Astrocyte (in vitro differentiated cells and primary cell): ENCODE results near the gene PKM. TPM values are rescaled to one million over a fixed set of nuclear protein-coding genes. Genes with fewer than 3 reads are reported as not detected.

Experiments used
- DNase-seq: peaks from one replicate; pipeline ENCODE4 v3.0.0-alpha.2; 2010; ENCODE audit warnings: low read depth
- FAIRE-seq: peaks from 2 replicates; lab custom pipeline; 2011; peaks lifted over from hg19 to GRCh38; lab: Jason Lieb, UNC
- H2AFZ ChIP-seq: 2 replicates; pipeline ENCODE4 v1.6.0; 2012; ENCODE audit warnings: low read depth, low read length, inconsistent platforms
- H3K27ac ChIP-seq: 2 replicates; pipeline ENCODE4 v1.5.1; 2011; ENCODE audit warnings: low read depth, low read length, inconsistent platforms
- H3K27me3 ChIP-seq: 2 replicates; pipeline ENCODE4 v1.6.0; 2011; ENCODE audit warnings: low read length, inconsistent platforms; ENCODE audit not compliant: insufficient read depth
- H3K36me3 ChIP-seq: 2 replicates; pipeline ENCODE4 v1.5.1; 2011; ENCODE audit warnings: low read length, inconsistent platforms; ENCODE audit not compliant: insufficient read depth
- H3K4me1 ChIP-seq: 2 replicates; pipeline ENCODE4 v1.5.1; 2011; ENCODE audit warnings: low read length, inconsistent platforms; ENCODE audit not compliant: insufficient read depth
- H3K4me2 ChIP-seq: 2 replicates; pipeline ENCODE4 v1.6.0; 2012; ENCODE audit warnings: low read length, inconsistent platforms
- H3K4me3 ChIP-seq: 2 replicates; pipeline ENCODE4 v1.5.1; 2011; ENCODE audit warnings: low read depth, mild to moderate bottlenecking, low read length, inconsistent platforms; ENCODE audit not compliant: insufficient read depth
- H3K79me2 ChIP-seq: 2 replicates; pipeline ENCODE4 v1.6.0; 2012; ENCODE audit warnings: mild to moderate bottlenecking, low read length, inconsistent platforms; ENCODE audit not compliant: insufficient read depth
- H3K9ac ChIP-seq: 2 replicates; pipeline ENCODE4 v1.6.0; 2012; ENCODE audit warnings: mild to moderate bottlenecking, low read length, inconsistent platforms
- H3K9me3 ChIP-seq: 2 replicates; pipeline ENCODE4 v1.5.1; 2012; ENCODE audit warnings: low read depth, mild to moderate bottlenecking, low read length, inconsistent platforms; ENCODE audit not compliant: insufficient read depth
- H4K20me1 ChIP-seq: 2 replicates; pipeline ENCODE4 v1.6.0; 2012; ENCODE audit warnings: low read length, inconsistent platforms; ENCODE audit not compliant: insufficient read depth
- H3K27ac Mint-ChIP-seq: one replicate; pipeline ENCODE4 v1.8.0; 2021; ENCODE audit warnings: mild to moderate bottlenecking, mixed read lengths; ENCODE audit not compliant: unreplicated experiment
- H3K27me3 Mint-ChIP-seq: one replicate; pipeline ENCODE4 v1.8.0; 2021; ENCODE audit warnings: low read depth, mixed read lengths; ENCODE audit not compliant: unreplicated experiment
- H3K36me3 Mint-ChIP-seq: one replicate; pipeline ENCODE4 v1.8.0; 2021; ENCODE audit warnings: low read depth, mixed read lengths; ENCODE audit not compliant: unreplicated experiment
- H3K4me1 Mint-ChIP-seq: one replicate; pipeline ENCODE4 v1.8.0; 2021; ENCODE audit warnings: low read depth, mixed read lengths; ENCODE audit not compliant: unreplicated experiment
- H3K4me3 Mint-ChIP-seq: one replicate; pipeline ENCODE4 v1.8.0; 2021; ENCODE audit warnings: mild to moderate bottlenecking, moderate library complexity, mixed read lengths; ENCODE audit not compliant: unreplicated experiment
- H3K9me3 Mint-ChIP-seq: one replicate; pipeline ENCODE4 v1.8.0; 2021; ENCODE audit warnings: mild to moderate bottlenecking, mixed read lengths; ENCODE audit not compliant: unreplicated experiment
- CTCF ChIP-seq: IDR thresholded peaks from 2 replicates; pipeline ENCODE4 v1.5.1; 2011; ENCODE audit warnings: low read depth, mild to moderate bottlenecking, inconsistent platforms, low read length, moderate library complexity; ENCODE audit not compliant: insufficient read depth
- EZH2 ChIP-seq: IDR thresholded peaks from 2 replicates; pipeline ENCODE4 v1.6.1; 2012; ENCODE audit warnings: mild to moderate bottlenecking, low read length, inconsistent platforms; ENCODE audit not compliant: insufficient read depth
- total RNA-seq: library from RNA; stranded (reverse); gene quantifications from 2 replicates; pipeline ENCODE4 v1.2.1, GENCODE V29; 2021

The PKM gene
- total RNA-seq, 1 donor from 2014 or later: 2,288 TPM

DNA sequence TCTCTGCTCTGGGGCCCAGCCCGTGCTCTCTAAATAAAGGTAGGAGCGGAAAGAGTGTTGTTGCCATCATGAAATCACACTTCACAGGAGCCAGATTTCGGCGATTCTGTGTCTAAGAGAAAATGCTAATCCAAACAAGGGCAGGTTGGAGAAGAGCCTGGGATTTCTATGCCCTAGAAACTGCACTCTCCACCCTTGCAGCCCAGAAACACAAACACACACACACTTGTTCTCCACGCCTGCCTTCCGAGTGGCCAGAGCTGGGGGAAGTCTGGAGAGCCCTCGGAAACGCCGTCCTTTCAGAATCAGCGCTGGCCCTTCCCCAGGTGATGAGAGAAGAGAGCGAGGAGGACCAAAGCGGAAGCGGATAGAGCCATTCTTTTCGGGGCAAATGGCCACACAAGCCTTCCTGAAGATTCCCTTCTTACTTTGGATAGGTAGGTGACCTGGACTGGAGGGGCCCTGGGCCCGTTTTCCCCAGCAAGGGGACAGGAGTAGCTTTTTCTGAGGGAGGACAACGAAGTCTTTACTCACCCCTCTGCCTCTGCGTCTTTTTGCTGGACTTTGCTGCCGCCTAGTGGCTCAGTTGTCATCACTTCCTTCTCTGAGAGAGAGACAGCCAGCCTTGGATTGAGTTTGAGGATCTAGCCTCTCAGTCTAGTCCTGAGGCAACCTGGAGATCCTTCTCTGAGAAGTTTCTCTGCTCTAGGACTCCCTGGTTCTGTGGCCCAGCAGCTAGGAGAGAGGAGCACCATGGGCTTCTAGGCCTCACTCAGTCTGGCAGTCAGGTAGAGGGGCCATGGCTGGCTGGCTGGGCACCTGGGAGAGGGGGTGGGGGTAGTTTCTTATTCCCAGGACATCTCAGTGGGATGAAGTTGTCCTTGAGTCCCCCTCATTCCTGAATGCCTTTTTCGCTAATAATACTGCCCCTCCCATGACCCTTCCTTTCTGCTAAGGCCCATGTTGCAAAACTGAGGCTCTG, 75.1 kb downstream of the PKM start:
- no peak overlapping the region for H3K27ac Mint-ChIP-seq
- peak overlapping the region; percentile 71 for H3K9ac ChIP-seq
- DNase-seq (peak; percentile 52), FAIRE-seq (peak; percentile 93)
- H3K9me3 ChIP-seq: no peaks in the 10 kb centered on the region
- H3K36me3 ChIP-seq: no peaks in the 10 kb centered on the region
- peaks cover 7% of the 10 kb centered on the region for H3K27me3 Mint-ChIP-seq
- H3K4me3 ChIP-seq: peak overlapping the region; percentile 57
- no peaks in the 10 kb centered on the region for H3K9me3 Mint-ChIP-seq
- H3K4me3 Mint-ChIP-seq: no peak overlapping the region
- no peaks in the 10 kb centered on the region for H4K20me1 ChIP-seq
- peaks cover 5% of the 10 kb centered on the region for H3K4me1 Mint-ChIP-seq
- H3K79me2 ChIP-seq: no peaks in the 10 kb centered on the region
- peaks cover 11% of the 10 kb centered on the region for H3K4me1 ChIP-seq
- H3K36me3 Mint-ChIP-seq: no peaks in the 10 kb centered on the region
- H3K4me2 ChIP-seq: peak overlapping the region; percentile 95
- H3K27ac ChIP-seq: no peak overlapping the region
- TF ChIP-seq EZH2 (no peak), CTCF (peak; percentile 95)
- no peaks in the 10 kb centered on the region for H3K27me3 ChIP-seq
- H2AFZ ChIP-seq: peak overlapping the region; percentile 79

GRCh38 chr15:72155003-72155621, 75.9 kb downstream of the PKM start:
- DNase-seq (peak; percentile 13), FAIRE-seq (no peak)
- Mint-ChIP-seq H3K4me1 (peaks cover 5% of the 10 kb centered on the region), H3K4me3 (no peak overlapping the region), H3K27me3 (peaks cover 7% of the 10 kb centered on the region), H3K27ac (no peak overlapping the region), H3K36me3 (no peaks in the 10 kb centered on the region), H3K9me3 (no peaks in the 10 kb centered on the region)
- H2AFZ ChIP-seq: peak overlapping the region; percentile 79
- TF ChIP-seq EZH2: no peak
- TF ChIP-seq CTCF: no peak
- H3K27ac ChIP-seq: no peak overlapping the region
- no peaks in the 10 kb centered on the region for H3K79me2 ChIP-seq
- H3K4me2 ChIP-seq: peak overlapping the region; percentile 95
- no peaks in the 10 kb centered on the region for H3K9me3 ChIP-seq
- H3K9ac ChIP-seq: peak overlapping the region; percentile 71
- no peaks in the 10 kb centered on the region for H3K27me3 ChIP-seq
- no peaks in the 10 kb centered on the region for H3K36me3 ChIP-seq
- H4K20me1 ChIP-seq: no peaks in the 10 kb centered on the region
- H3K4me3 ChIP-seq: peak overlapping the region; percentile 57
- peaks cover 11% of the 10 kb centered on the region for H3K4me1 ChIP-seq
